DND-41 (cell line): ENCODE results near the gene ANO6.

Experiments
- ATAC-seq: fragments of 200-7000 bp; cut with Tn5 transposase; 3 replicates; pipeline ENCODE4 v1.9.1; 2021; ENCODE audit warnings: low read depth; ENCODE audit not compliant: insufficient read depth
- DNase-seq: peaks from one replicate; pipeline ENCODE4 v3.0.0-alpha.2; 2020
- H2AFZ ChIP-seq: 2 replicates; pipeline ENCODE4 v1.6.0; 2012; ENCODE audit warnings: low read depth, low read length
- H3K27ac ChIP-seq: 2 replicates; pipeline ENCODE4 v1.5.1; 2012; ENCODE audit warnings: low read length, inconsistent platforms
- H3K27me3 ChIP-seq: fragments of 200-600 bp; sonication (generic); 2 replicates; pipeline ENCODE4 v1.6.0; 2012; ENCODE audit warnings: low read length, mild to moderate bottlenecking, inconsistent platforms; ENCODE audit not compliant: insufficient read depth, poor library complexity
- H3K36me3 ChIP-seq: 2 replicates; pipeline ENCODE4 v1.5.1; 2012; ENCODE audit warnings: low read length, inconsistent platforms; ENCODE audit not compliant: insufficient read depth
- H3K4me1 ChIP-seq: 2 replicates; pipeline ENCODE4 v1.5.1; 2012; ENCODE audit warnings: mild to moderate bottlenecking, low read length; ENCODE audit not compliant: insufficient read depth
- H3K4me2 ChIP-seq: 2 replicates; pipeline ENCODE4 v1.6.0; 2012; ENCODE audit warnings: mild to moderate bottlenecking, moderate library complexity, low read length, inconsistent platforms; ENCODE audit not compliant: insufficient read depth
- H3K4me3 ChIP-seq, 2 experiments: fragments of 200-600 bp in 1 of 2; shearing (Covaris generic) in 1 of 2; 2 replicates each; pipeline ENCODE4 v1.5.1; 2012 to 2016; ENCODE audit warnings: inconsistent platforms in 2 of 2, low read length in 2 of 2, mild to moderate bottlenecking in 2 of 2, low read depth in 1 of 2, moderate library complexity in 1 of 2
- H3K79me2 ChIP-seq: 2 replicates; pipeline ENCODE4 v1.6.0; 2012; ENCODE audit warnings: low read length, inconsistent platforms; ENCODE audit not compliant: insufficient read depth
- H3K9ac ChIP-seq: 2 replicates; pipeline ENCODE4 v1.6.0; 2012; ENCODE audit warnings: low read depth, mild to moderate bottlenecking, inconsistent platforms, low read length, moderate library complexity
- H3K9me3 ChIP-seq: 2 replicates; pipeline ENCODE4 v1.5.1; 2012; ENCODE audit warnings: low read length, moderate library complexity, mild to moderate bottlenecking, inconsistent platforms; ENCODE audit not compliant: insufficient read depth, severe bottlenecking
- H4K20me1 ChIP-seq: 2 replicates; pipeline ENCODE4 v1.6.0; 2012; ENCODE audit warnings: low read length; ENCODE audit not compliant: insufficient read depth
- EZH2 ChIP-seq: IDR thresholded peaks from 3 replicates; pipeline ENCODE4 v1.6.1; 2012; ENCODE audit warnings: borderline replicate concordance, low read depth, mild to moderate bottlenecking, moderate library complexity, low read length, inconsistent platforms; ENCODE audit not compliant: severe bottlenecking
- TF ChIP-seq, protein P1 (sequence below): IDR thresholded peaks from 2 replicates; pipeline ENCODE4 v1.5.1; 2012; ENCODE audit warnings: borderline replicate concordance, low read length, moderate library complexity, mild to moderate bottlenecking; ENCODE audit not compliant: poor library complexity, severe bottlenecking; ENCODE audit errors: extremely low read depth

The ANO6 gene

GRCh38 chr12:45334396-45334795 lies 118.5 kb downstream of the ANO6 start:
- peaks cover 20% of the 10 kb centered on the region for H3K36me3 ChIP-seq
- H3K9ac ChIP-seq: no peak overlapping the region
- ATAC-seq (no peak), DNase-seq (no peak)
- H4K20me1 ChIP-seq: no peaks in the 10 kb centered on the region
- H3K79me2 ChIP-seq: no peaks in the 10 kb centered on the region
- no peak overlapping the region for H3K4me2 ChIP-seq
- H3K9me3 ChIP-seq: no peaks in the 10 kb centered on the region
- no peak overlapping the region for H3K27ac ChIP-seq
- TF ChIP-seq, protein P1, sequence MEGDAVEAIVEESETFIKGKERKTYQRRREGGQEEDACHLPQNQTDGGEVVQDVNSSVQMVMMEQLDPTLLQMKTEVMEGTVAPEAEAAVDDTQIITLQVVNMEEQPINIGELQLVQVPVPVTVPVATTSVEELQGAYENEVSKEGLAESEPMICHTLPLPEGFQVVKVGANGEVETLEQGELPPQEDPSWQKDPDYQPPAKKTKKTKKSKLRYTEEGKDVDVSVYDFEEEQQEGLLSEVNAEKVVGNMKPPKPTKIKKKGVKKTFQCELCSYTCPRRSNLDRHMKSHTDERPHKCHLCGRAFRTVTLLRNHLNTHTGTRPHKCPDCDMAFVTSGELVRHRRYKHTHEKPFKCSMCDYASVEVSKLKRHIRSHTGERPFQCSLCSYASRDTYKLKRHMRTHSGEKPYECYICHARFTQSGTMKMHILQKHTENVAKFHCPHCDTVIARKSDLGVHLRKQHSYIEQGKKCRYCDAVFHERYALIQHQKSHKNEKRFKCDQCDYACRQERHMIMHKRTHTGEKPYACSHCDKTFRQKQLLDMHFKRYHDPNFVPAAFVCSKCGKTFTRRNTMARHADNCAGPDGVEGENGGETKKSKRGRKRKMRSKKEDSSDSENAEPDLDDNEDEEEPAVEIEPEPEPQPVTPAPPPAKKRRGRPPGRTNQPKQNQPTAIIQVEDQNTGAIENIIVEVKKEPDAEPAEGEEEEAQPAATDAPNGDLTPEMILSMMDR: no peak
- no peak for TF ChIP-seq EZH2
- no peak overlapping the region for H2AFZ ChIP-seq
- H3K4me1 ChIP-seq: no peaks in the 10 kb centered on the region
- H3K27me3 ChIP-seq: no peaks in the 10 kb centered on the region
- no peak overlapping the region for H3K4me3 ChIP-seq

- H3K36me3 ChIP-seq: peaks cover 20% of the 10 kb centered on the region
- ATAC-seq: no peak
- no peak overlapping the region for H3K9ac ChIP-seq
- H3K79me2 ChIP-seq: no peaks in the 10 kb centered on the region
- H3K4me2 ChIP-seq: no peak overlapping the region
- no peaks in the 10 kb centered on the region for H3K4me1 ChIP-seq
- TF ChIP-seq, protein P1: no peak
- TF ChIP-seq EZH2: no peak
- H3K27ac ChIP-seq: no peak overlapping the region
- no peak for DNase-seq
- no peaks in the 10 kb centered on the region for H3K27me3 ChIP-seq
- H3K9me3 ChIP-seq: no peaks in the 10 kb centered on the region
- H4K20me1 ChIP-seq: no peaks in the 10 kb centered on the region
- H3K4me3 ChIP-seq: no peak overlapping the region
- H2AFZ ChIP-seq: no peak overlapping the region
Measured at GRCh38 chr12:45336331-45336730, 120.4 kb downstream of the ANO6 start.

DNA sequence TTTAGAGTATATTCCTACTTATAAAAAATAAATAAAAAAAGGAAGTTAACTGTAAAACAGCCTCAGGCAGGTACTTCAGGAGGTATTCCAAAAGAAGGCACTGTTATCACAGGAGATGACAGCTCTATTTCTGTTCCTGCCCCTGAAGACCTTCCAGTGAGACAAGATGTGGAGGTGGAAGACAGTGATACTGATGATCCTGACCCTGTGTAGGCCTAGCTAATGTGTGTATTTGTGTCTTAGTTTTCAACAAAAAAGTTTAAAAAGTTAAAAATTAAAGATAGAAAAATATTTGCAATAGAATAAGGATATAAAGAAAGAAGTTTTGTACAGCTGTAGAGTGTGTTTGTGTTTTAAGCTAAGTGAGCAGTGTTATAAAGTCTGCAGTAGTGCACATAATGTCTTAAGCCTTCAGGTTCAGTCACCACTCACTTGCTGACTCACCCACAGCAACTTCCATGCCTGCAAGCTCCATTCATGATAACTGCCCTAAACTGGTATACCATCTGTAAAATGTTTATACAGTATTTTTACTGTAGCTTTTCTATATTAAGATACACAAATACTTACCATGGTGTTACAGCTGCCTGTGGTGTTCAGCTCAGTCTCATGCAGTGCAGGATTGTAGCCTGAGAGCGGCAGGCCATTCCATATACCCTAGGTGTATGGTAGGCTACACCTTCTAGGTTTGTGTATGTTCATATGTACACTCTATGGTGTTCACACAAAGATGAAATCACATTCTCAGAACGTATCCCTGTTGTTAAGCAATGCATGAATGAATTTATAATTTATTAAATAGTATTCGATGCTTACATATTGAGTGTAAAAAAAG lies 121.1 kb downstream of the ANO6 start:
- H3K4me3 ChIP-seq: no peak overlapping the region
- ATAC-seq (peak; percentile 35; the same call in 2 of the 3 replicates), DNase-seq (no peak)
- H3K27me3 ChIP-seq: no peaks in the 10 kb centered on the region
- H3K79me2 ChIP-seq: no peaks in the 10 kb centered on the region
- no peak overlapping the region for H2AFZ ChIP-seq
- H3K27ac ChIP-seq: no peak overlapping the region
- no peak overlapping the region for H3K9ac ChIP-seq
- H3K4me1 ChIP-seq: no peaks in the 10 kb centered on the region
- no peak for TF ChIP-seq EZH2
- TF ChIP-seq, protein P1: no peak
- no peaks in the 10 kb centered on the region for H4K20me1 ChIP-seq
- no peaks in the 10 kb centered on the region for H3K9me3 ChIP-seq
- H3K4me2 ChIP-seq: no peak overlapping the region
- H3K36me3 ChIP-seq: peaks cover 13% of the 10 kb centered on the region
